GM19043 (cell line): ENCODE data around the gene ASS1.
"Not testable (repeated sequence)": the region's sequence is repeated elsewhere in the genome, so short reads cannot be mapped to it uniquely, and the experiment has no call there.

Experiments
- ATAC-seq: cut with Tn5 transposase; IDR thresholded peaks from one replicate; pipeline ENCODE4 v1.9.1; 2021; ENCODE audit warnings: low read depth; ENCODE audit not compliant: unreplicated experiment

ASS1 gene

GRCh38 chr9:130433168-130433946 lies 11.4 kb upstream of the ASS1 start:
- ATAC-seq: no peak

DNA sequence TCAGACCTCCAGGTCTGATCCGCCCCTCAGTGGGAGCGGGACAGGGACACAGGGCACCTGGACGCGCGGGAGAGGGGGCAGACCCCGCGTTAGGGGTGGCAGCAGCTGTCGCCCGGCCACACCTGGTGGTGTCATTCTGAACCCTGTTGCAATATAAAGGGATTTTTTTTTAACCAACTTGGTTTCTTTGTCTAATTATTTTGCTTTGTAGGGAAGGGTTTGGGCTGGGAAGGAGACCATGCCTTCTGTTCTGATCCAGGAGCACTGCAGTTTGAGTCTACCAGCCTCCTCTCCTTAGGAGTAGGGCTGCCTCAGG lies 10.9 kb upstream of the ASS1 start:
- no peak for ATAC-seq

DNA sequence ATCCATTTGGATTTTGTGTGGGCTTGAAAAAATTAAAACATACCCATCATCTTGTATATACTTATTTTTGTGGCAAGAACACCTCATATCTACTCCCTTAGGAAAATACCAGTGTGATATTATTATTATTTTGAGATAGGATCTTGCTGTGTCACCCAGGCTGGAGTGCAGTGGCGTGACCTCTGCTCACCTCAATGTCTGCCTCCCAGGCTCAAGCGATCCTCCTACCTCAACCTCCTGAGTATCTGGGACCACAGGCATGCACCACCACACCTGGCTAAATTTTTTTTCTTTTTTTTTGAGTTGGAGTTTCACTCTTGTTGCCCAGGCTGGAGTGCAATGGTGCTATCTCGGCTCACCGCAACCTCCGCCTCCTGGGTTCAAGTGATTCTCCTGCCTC lies 10.1 kb upstream of the ASS1 start:
- ATAC-seq: not testable (repeated sequence)

- no peak for ATAC-seq
Measured at GRCh38 chr9:130437011-130437789, 7.6 kb upstream of the ASS1 start.

GRCh38 chr9:130438382-130438981 lies 6.3 kb upstream of the ASS1 start:
- no peak for ATAC-seq

- ATAC-seq: no peak
Measured at GRCh38 chr9:130441031-130441430, 3.7 kb upstream of the ASS1 start.

DNA sequence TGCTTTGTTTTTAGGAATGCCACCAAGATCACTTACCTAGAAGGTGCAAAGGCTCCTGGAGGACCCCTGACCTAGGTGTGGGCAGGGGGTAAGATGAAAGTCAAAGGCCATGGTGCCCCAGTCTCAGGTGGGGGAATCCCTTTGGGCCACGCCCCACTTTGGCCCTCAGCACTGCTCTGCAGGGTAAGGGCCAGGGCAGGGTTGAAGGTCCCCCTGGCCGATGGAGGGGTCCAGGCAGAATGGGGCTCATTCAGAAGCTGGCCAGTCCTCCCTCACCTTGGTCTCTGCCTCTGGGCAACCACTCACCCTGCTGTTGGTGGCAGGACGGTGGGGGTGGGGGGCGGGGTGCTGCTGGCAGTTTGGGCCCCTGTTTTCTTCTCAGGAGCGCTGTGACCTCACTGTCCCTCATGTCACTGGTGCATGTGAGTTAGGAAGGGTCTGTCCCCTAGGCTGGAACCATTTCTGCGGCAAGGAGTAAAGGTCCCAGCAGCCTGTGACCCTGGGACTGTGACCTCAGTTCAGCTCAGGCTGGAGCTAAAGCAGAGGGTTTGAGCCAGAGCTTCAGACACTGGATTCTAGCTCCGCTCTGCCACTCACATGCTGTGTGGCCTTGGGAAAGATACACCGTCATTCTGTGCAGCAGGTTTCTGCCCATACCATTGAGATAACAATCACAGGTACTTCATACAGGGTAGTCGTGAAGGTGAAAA lies 1.9 kb upstream of the ASS1 start:
- ATAC-seq: no peak

DNA sequence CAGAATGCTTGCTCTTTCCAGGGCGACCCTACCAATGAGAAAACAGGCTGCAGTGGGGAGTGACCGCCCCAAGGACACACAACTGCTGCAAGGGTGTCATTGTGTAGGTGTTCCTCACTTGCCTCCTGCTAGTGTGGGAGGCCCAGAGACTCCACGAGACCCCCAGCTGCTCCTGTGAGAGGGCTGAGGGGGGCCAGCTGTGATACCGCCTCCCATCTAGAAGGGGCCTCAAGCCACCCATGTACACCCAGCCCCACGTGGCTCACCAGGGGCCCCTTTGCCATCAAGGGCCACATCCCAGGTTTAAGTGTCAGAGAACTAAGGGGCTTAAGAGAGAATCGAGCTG lies 1.3 kb upstream of the ASS1 start:
- no peak for ATAC-seq

DNA sequence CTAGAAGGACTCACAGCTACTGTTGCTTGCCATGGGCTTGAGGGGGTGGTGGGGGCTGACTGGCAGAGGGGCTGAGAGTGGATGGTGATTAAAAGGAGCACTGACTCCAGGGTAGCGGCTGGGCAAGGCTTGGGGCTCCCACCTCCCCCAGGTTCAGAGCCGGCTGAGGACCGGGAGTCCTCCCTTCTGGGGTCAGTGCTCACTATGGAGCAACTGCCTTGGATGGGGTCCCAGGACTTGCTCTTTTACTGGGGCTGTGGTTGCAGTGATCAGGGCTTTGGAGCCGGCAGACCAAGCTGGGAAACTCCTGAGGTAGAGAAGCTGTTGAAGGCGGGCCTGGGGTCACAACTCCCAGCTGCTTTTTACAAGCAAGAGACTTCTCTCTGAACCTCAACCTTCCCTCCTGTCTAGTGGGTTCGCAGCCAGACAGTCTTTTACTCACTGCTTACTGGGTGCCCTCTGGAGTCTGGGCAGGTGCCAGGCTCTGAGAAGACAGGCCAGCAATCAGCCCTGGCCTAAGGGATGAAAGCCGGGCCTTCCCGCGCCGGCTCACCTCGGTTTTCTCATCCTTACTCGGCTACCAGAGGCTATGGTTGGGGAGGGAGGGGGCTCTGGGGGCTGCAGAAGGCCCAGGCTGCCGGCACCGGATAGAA lies 795 bp upstream of the ASS1 start:
- ATAC-seq: no peak

- ATAC-seq: no peak
Measured at GRCh38 chr9:130445268-130445983, 665 bp downstream of the ASS1 start.

GRCh38 chr9:130446101-130446861 lies 1.5 kb downstream of the ASS1 start:
- ATAC-seq: no peak

- ATAC-seq: no peak
Measured at GRCh38 chr9:130447193-130447816, 2.5 kb downstream of the ASS1 start.

DNA sequence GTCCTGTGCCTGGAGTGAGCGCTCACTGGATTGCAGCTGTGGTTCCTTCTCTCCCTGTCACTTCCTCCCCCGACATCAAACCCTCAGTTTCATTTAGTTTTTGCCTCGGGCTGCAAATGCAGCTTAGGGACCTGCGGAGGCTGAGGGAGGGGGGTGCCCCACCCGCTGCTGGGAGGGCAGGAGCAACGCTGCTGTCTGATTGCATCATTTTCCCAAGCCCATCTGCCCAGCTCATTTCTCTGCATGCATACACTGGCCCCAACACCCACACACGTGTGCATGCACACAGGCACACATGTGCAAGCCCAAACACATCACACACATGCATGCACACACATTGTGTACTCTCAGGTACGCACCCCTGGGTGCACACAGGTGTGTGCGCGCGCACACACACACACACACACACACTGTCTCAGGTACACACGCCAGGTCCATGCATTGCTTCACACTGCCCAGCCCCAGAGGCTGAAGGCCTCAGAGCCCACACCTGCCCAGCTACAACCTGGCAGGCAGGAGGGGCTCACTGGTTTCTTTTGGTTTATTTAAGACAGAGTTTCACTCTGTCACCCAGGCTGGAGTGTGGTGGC lies 3.4 kb downstream of the ASS1 start:
- no peak for ATAC-seq

GRCh38 chr9:130448771-130449603 lies 4.2 kb downstream of the ASS1 start:
- no peak for ATAC-seq

- ATAC-seq: no peak
Measured at GRCh38 chr9:130450344-130451003, 5.7 kb downstream of the ASS1 start.

DNA sequence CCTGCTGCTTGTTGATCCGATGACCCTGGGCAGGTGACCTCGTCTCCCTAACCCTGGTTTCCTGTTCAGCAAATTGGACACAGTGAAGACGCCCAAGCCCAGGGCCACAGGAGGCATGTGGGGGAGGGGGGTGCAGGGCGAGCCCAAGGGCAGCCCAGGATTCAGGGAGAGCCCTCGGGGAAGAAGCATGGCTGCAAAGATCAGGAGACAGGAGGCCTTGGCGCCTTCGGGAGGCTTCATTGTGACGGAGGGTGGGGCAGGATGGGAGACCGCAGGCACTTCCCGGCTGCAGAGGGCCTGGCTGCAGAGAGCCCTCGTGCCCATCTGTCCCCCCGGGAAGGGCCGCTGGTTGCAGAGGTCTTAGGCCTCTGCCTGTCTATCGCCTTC lies 6.2 kb downstream of the ASS1 start:
- no peak for ATAC-seq
